DMS53 treated with DMSO at 0.1 percent for 48 hours (cell line): ENCODE data around the gene RAPGEF5.
"Not testable (repeated sequence)": the region's sequence is repeated elsewhere in the genome, so short reads cannot be mapped to it uniquely, and the experiment has no call there.

ENCODE experiments used
- DNase-seq: peaks from one replicate; lab custom pipeline; 2025; ENCODE audit not compliant: unreplicated experiment; lab: John Stamatoyannopoulos, UW

The RAPGEF5 gene

GRCh38 chr7:22094413-22095342 lies 262.3 kb downstream of the RAPGEF5 start:
- DNase-seq = peak; percentile 84

GRCh38 chr7:22093936-22094335 lies 263.0 kb downstream of the RAPGEF5 start:
- DNase-seq = no peak

- DNase-seq = no peak
Observed at GRCh38 chr7:22093001-22093400, 264.0 kb downstream of the RAPGEF5 start.

- DNase-seq = not testable (repeated sequence)
Observed at GRCh38 chr7:22090958-22091525, 265.9 kb downstream of the RAPGEF5 start.

GRCh38 chr7:22090512-22090911 lies 266.4 kb downstream of the RAPGEF5 start:
- no peak for DNase-seq

GRCh38 chr7:22090107-22090506 lies 266.8 kb downstream of the RAPGEF5 start:
- no peak for DNase-seq

GRCh38 chr7:22088827-22089226 lies 268.1 kb downstream of the RAPGEF5 start:
- no peak for DNase-seq

GRCh38 chr7:22087861-22088260 lies 269.1 kb downstream of the RAPGEF5 start:
- DNase-seq = no peak

GRCh38 chr7:22083704-22084240 lies 273.2 kb downstream of the RAPGEF5 start:
- DNase-seq = no peak

- peak; percentile 87 for DNase-seq
Observed at GRCh38 chr7:22082886-22083703, 273.9 kb downstream of the RAPGEF5 start.

GRCh38 chr7:22082553-22082885 lies 274.4 kb downstream of the RAPGEF5 start:
- DNase-seq = no peak

GRCh38 chr7:22080219-22080618 lies 276.7 kb downstream of the RAPGEF5 start:
- DNase-seq = not testable (repeated sequence)

- DNase-seq = not testable (repeated sequence)
Observed at GRCh38 chr7:22078872-22079271, 278.1 kb downstream of the RAPGEF5 start.

GRCh38 chr7:22075561-22075960 lies 281.4 kb downstream of the RAPGEF5 start:
- no peak for DNase-seq

GRCh38 chr7:22074897-22075296 lies 282.1 kb downstream of the RAPGEF5 start:
- no peak for DNase-seq
